OCI-LY1 (cell line): ENCODE data around the gene C16orf87.

Experiments
- H2AFZ ChIP-seq: fragments of 200-600 bp; sonication (generic), shearing (Covaris generic); 2 replicates; pipeline ENCODE4 v1.6.0; 2014; ENCODE audit warnings: antibody characterized with exemption, mild to moderate bottlenecking, low read length
- H3F3A ChIP-seq: fragments of 200-600 bp; sonication (generic), shearing (Covaris generic); 2 replicates; pipeline ENCODE4 v1.6.0; 2014; ENCODE audit warnings: mild to moderate bottlenecking, antibody characterized with exemption, low read length, moderate library complexity; ENCODE audit not compliant: insufficient read depth
- H3K27ac ChIP-seq: fragments of 200-600 bp; sonication (generic); 2 replicates; pipeline ENCODE4 v1.5.1; 2014; ENCODE audit warnings: low read length, mixed run types, mild to moderate bottlenecking, low read depth; ENCODE audit not compliant: poor library complexity, severe bottlenecking
- H3K27me3 ChIP-seq: fragments of 200-600 bp; sonication (generic); 2 replicates; pipeline ENCODE4 v1.6.0; 2014; ENCODE audit warnings: antibody characterized with exemption, mild to moderate bottlenecking, low read length, moderate library complexity; ENCODE audit not compliant: insufficient read depth
- H3K36me3 ChIP-seq: fragments of 200-600 bp; sonication (generic); 2 replicates; pipeline ENCODE4 v1.6.1; 2014; ENCODE audit warnings: mild to moderate bottlenecking, antibody characterized with exemption, low read length, moderate library complexity, mixed read lengths; ENCODE audit not compliant: insufficient read depth
- H3K4me1 ChIP-seq: fragments of 200-600 bp; sonication (generic); 2 replicates; pipeline ENCODE4 v1.5.1; 2014; ENCODE audit warnings: mild to moderate bottlenecking, low read length, moderate library complexity; ENCODE audit not compliant: insufficient read depth, severe bottlenecking
- H3K4me2 ChIP-seq: fragments of 200-600 bp; sonication (generic), shearing (Covaris generic); 2 replicates; pipeline ENCODE4 v1.6.1; 2014; ENCODE audit warnings: low read length
- H3K4me3 ChIP-seq: fragments of 200-600 bp; sonication (generic); 2 replicates; pipeline ENCODE4 v1.5.1; 2014; ENCODE audit warnings: low read length, low read depth, mild to moderate bottlenecking, mixed read lengths; ENCODE audit not compliant: poor library complexity, severe bottlenecking
- H3K79me2 ChIP-seq: fragments of 200-600 bp; shearing (Covaris generic); 2 replicates; pipeline ENCODE4 v1.6.1; 2016; ENCODE audit warnings: mixed run types, low read length, mixed read lengths; ENCODE audit not compliant: insufficient read depth
- H3K9ac ChIP-seq: fragments of 200-600 bp; sonication (generic), shearing (Covaris generic); 2 replicates; pipeline ENCODE4 v1.6.1; 2014; ENCODE audit warnings: mild to moderate bottlenecking, low read length, mixed read lengths
- H3K9me2 ChIP-seq: fragments of 200-600 bp; sonication (generic), shearing (Covaris generic); 2 replicates; pipeline ENCODE4 v1.6.1; 2014; ENCODE audit warnings: low read depth, mild to moderate bottlenecking, low read length, mixed read lengths
- H3K9me3 ChIP-seq: fragments of 200-600 bp; shearing (Covaris generic); 2 replicates; pipeline ENCODE4 v1.6.1; 2014; ENCODE audit warnings: low read length, mixed read lengths
- H4K20me1 ChIP-seq: fragments of 200-600 bp; sonication (generic), shearing (Covaris generic); 2 replicates; pipeline ENCODE4 v1.6.0; 2016; ENCODE audit warnings: mild to moderate bottlenecking, low read length; ENCODE audit not compliant: insufficient read depth
- EZH2 ChIP-seq: fragments of 200-600 bp; sonication (generic), shearing (Covaris generic); IDR thresholded peaks from 2 replicates; pipeline ENCODE4 v1.8.0; 2017; ENCODE audit warnings: borderline replicate concordance, mixed run types, mild to moderate bottlenecking, antibody characterized with exemption, low read length, moderate library complexity, mixed read lengths
- TF ChIP-seq, protein P1 (sequence below): fragments of 200-600 bp; sonication (generic), shearing (Covaris generic); IDR thresholded peaks from 2 replicates; pipeline ENCODE4 v1.5.1; 2017; ENCODE audit warnings: mild to moderate bottlenecking, antibody characterized with exemption, low read length, moderate library complexity, mixed read lengths

Gene C16orf87

GRCh38 chr16:46830417-46830901, 521 bp downstream of the C16orf87 start:
- Histone ChIP-seq H2AFZ (no peak overlapping the region), H3F3A (no peaks in the 10 kb centered on the region), H3K9me2 (no peaks in the 10 kb centered on the region), H3K9me3 (no peaks in the 10 kb centered on the region), H3K4me1 (peaks cover 74% of the 10 kb centered on the region), H3K4me2 (peak overlapping the region; percentile 86), H3K9ac (peak overlapping the region; percentile 99), H3K36me3 (peaks cover 18% of the 10 kb centered on the region; the same call in 1 of the 2 replicates), H4K20me1 (no peaks in the 10 kb centered on the region; the same call in 1 of the 2 replicates), H3K79me2 (peaks cover 53% of the 10 kb centered on the region), H3K4me3 (peak overlapping the region; percentile 98), H3K27ac (peak overlapping the region; percentile 85), H3K27me3 (no peaks in the 10 kb centered on the region)
- TF ChIP-seq, protein P1, sequence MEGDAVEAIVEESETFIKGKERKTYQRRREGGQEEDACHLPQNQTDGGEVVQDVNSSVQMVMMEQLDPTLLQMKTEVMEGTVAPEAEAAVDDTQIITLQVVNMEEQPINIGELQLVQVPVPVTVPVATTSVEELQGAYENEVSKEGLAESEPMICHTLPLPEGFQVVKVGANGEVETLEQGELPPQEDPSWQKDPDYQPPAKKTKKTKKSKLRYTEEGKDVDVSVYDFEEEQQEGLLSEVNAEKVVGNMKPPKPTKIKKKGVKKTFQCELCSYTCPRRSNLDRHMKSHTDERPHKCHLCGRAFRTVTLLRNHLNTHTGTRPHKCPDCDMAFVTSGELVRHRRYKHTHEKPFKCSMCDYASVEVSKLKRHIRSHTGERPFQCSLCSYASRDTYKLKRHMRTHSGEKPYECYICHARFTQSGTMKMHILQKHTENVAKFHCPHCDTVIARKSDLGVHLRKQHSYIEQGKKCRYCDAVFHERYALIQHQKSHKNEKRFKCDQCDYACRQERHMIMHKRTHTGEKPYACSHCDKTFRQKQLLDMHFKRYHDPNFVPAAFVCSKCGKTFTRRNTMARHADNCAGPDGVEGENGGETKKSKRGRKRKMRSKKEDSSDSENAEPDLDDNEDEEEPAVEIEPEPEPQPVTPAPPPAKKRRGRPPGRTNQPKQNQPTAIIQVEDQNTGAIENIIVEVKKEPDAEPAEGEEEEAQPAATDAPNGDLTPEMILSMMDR: no peak
- no peak for TF ChIP-seq EZH2

DNA sequence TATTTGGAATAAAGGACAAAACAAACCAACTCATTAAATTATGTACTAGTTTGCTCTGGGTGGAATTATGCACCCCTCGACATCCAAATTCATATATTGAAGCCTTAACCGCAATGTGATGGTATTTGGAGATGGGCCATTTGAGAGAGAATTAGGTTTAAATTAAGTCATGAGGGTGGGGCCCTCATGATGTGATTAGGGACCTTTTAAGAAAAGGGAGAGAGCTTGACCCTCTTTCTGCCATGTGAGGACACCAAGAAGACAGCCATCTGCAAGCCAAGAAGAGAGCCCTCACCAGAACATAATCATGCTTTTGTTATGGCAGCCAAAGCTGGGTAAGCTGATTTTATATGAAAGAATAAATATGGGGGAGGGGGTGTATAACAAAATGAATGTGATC, 2.0 kb downstream of the C16orf87 start:
- Histone ChIP-seq H3K4me3 (peak overlapping the region; percentile 98), H3K9me3 (no peaks in the 10 kb centered on the region), H3K4me1 (peaks cover 72% of the 10 kb centered on the region), H3K4me2 (peak overlapping the region; percentile 86), H3K9ac (peak overlapping the region; percentile 99), H3K79me2 (peaks cover 68% of the 10 kb centered on the region), H2AFZ (no peak overlapping the region), H4K20me1 (no peaks in the 10 kb centered on the region; the same call in 1 of the 2 replicates), H3F3A (no peaks in the 10 kb centered on the region), H3K9me2 (no peaks in the 10 kb centered on the region), H3K36me3 (peaks cover 27% of the 10 kb centered on the region), H3K27me3 (no peaks in the 10 kb centered on the region), H3K27ac (peak overlapping the region; percentile 85)
- TF ChIP-seq, protein P1: no peak
- TF ChIP-seq EZH2: no peak

GRCh38 chr16:46828292-46828691, 2.7 kb downstream of the C16orf87 start:
- Histone ChIP-seq H3K9me3 (no peaks in the 10 kb centered on the region), H3K27me3 (no peaks in the 10 kb centered on the region), H3K27ac (peak overlapping the region; percentile 85), H3K9ac (peak overlapping the region; percentile 99), H2AFZ (no peak overlapping the region), H3K4me2 (peak overlapping the region; percentile 86), H4K20me1 (no peaks in the 10 kb centered on the region; the same call in 1 of the 2 replicates), H3K9me2 (no peaks in the 10 kb centered on the region), H3K36me3 (peaks cover 33% of the 10 kb centered on the region), H3K79me2 (peaks cover 75% of the 10 kb centered on the region), H3F3A (no peaks in the 10 kb centered on the region), H3K4me3 (peak overlapping the region; percentile 98), H3K4me1 (peaks cover 73% of the 10 kb centered on the region)
- TF ChIP-seq, protein P1: no peak
- no peak for TF ChIP-seq EZH2
